ENCODE results near the gene PRKCH.

PRKCH gene

DNA sequence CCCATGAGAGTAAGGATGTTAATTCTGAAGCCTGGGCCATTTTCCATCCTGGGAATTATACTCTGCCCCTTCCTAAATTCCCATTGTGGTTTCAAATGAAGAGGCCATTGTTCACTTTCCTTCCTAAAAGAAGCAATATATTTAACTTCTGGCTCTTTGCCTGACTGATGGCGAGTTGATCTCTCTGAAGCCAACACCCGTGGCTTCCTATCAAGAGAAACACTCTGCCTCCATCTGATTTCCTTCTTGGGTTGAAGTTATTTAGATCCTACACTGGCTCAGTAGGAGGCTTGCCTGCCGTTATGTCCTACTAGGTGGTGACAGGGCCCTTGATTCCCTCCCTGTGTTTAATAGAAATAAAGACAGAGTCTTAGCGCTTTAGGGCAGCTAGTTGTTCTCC is 97.4 kb downstream of the PRKCH start:
- Histone ChIP-seq H3K4me3 (ENCODE audit: low read length, poor library complexity, severe bottlenecking) (peak overlapping the region; percentile 23), H3K9ac (ENCODE audit: low read depth, low read length, poor library complexity, severe bottlenecking) (peak overlapping the region; percentile 44), H3K36me3 (ENCODE audit: insufficient read depth, low read length) (peaks cover 7% of the 10 kb centered on the region; the same call in 1 of the 2 replicates), H3K9me2 (replicated peaks; ENCODE audit: low read depth, low read length) (no peaks in the 10 kb centered on the region), H3K4me2 (ENCODE audit: low read depth, low read length, poor library complexity, severe bottlenecking) (peak overlapping the region; percentile 48), H4K20me1 (ENCODE audit: insufficient read depth, low read length, poor library complexity, severe bottlenecking) (peaks cover 9% of the 10 kb centered on the region), H2AFZ (ENCODE audit: low read length) (no peak overlapping the region), H3K9me3 (ENCODE audit: insufficient read depth, low read depth, low read length) (no peaks in the 10 kb centered on the region; the same call in 1 of the 2 replicates), H3K27me3 (ENCODE audit: insufficient read depth, low read length, poor library complexity, severe bottlenecking) (no peaks in the 10 kb centered on the region), H3K4me1 (ENCODE audit: insufficient read depth, low read length, poor library complexity, severe bottlenecking) (peaks cover 66% of the 10 kb centered on the region), H3K79me2 (ENCODE audit: insufficient read depth, low read length) (peaks cover 100% of the 10 kb centered on the region), H3F3A (ENCODE audit: low read depth) (no peaks in the 10 kb centered on the region)
- TF ChIP-seq EZH2phosphoT487 (IDR thresholded peaks at IDR 0.05; ENCODE audit: borderline replicate concordance), result no peak
- TF ChIP-seq CTCF (conservative IDR thresholded peaks at IDR 0.05; ENCODE audit: low read length), result no peak

GRCh38 chr14:61419201-61419600 is 97.8 kb downstream of the PRKCH start:
- peaks cover 100% of the 10 kb centered on the region for H3K79me2 ChIP-seq (ENCODE audit: insufficient read depth, low read length)
- H3K27me3 ChIP-seq (ENCODE audit: insufficient read depth, low read length, poor library complexity, severe bottlenecking), result no peaks in the 10 kb centered on the region
- no peak for TF ChIP-seq EZH2phosphoT487 (IDR thresholded peaks at IDR 0.05; ENCODE audit: borderline replicate concordance)
- TF ChIP-seq CTCF (conservative IDR thresholded peaks at IDR 0.05; ENCODE audit: low read length), result no peak
- H3K4me2 ChIP-seq (ENCODE audit: low read depth, low read length, poor library complexity, severe bottlenecking), result peak overlapping the region; percentile 48
- H4K20me1 ChIP-seq (ENCODE audit: insufficient read depth, low read length, poor library complexity, severe bottlenecking), result peaks cover 9% of the 10 kb centered on the region
- H3K36me3 ChIP-seq (ENCODE audit: insufficient read depth, low read length), result peaks cover 7% of the 10 kb centered on the region; the same call in 1 of the 2 replicates
- peaks cover 66% of the 10 kb centered on the region for H3K4me1 ChIP-seq (ENCODE audit: insufficient read depth, low read length, poor library complexity, severe bottlenecking)
- no peak overlapping the region for H2AFZ ChIP-seq (ENCODE audit: low read length)
- no peaks in the 10 kb centered on the region; the same call in 1 of the 2 replicates for H3K9me3 ChIP-seq (ENCODE audit: insufficient read depth, low read depth, low read length)
- no peaks in the 10 kb centered on the region for H3K9me2 ChIP-seq (replicated peaks; ENCODE audit: low read depth, low read length)
- H3K4me3 ChIP-seq (ENCODE audit: low read length, poor library complexity, severe bottlenecking), result peak overlapping the region; percentile 23
- no peaks in the 10 kb centered on the region for H3F3A ChIP-seq (ENCODE audit: low read depth)
- H3K9ac ChIP-seq (ENCODE audit: low read depth, low read length, poor library complexity, severe bottlenecking), result peak overlapping the region; percentile 44

- no peaks in the 10 kb centered on the region for H3K27me3 ChIP-seq (ENCODE audit: insufficient read depth, low read length, poor library complexity, severe bottlenecking)
- H3K4me1 ChIP-seq (ENCODE audit: insufficient read depth, low read length, poor library complexity, severe bottlenecking), result peaks cover 58% of the 10 kb centered on the region
- peaks cover 7% of the 10 kb centered on the region; the same call in 1 of the 2 replicates for H3K36me3 ChIP-seq (ENCODE audit: insufficient read depth, low read length)
- no peak overlapping the region for H2AFZ ChIP-seq (ENCODE audit: low read length)
- H4K20me1 ChIP-seq (ENCODE audit: insufficient read depth, low read length, poor library complexity, severe bottlenecking), result peaks cover 9% of the 10 kb centered on the region
- H3K4me3 ChIP-seq (ENCODE audit: low read length, poor library complexity, severe bottlenecking), result no peak overlapping the region
- H3K9me3 ChIP-seq (ENCODE audit: insufficient read depth, low read depth, low read length), result peaks cover 3% of the 10 kb centered on the region; the same call in 1 of the 2 replicates
- H3K9me2 ChIP-seq (replicated peaks; ENCODE audit: low read depth, low read length), result no peaks in the 10 kb centered on the region
- H3K4me2 ChIP-seq (ENCODE audit: low read depth, low read length, poor library complexity, severe bottlenecking), result no peak overlapping the region
- peak overlapping the region; percentile 44 for H3K9ac ChIP-seq (ENCODE audit: low read depth, low read length, poor library complexity, severe bottlenecking)
- no peak for TF ChIP-seq EZH2phosphoT487 (IDR thresholded peaks at IDR 0.05; ENCODE audit: borderline replicate concordance)
- TF ChIP-seq CTCF (conservative IDR thresholded peaks at IDR 0.05; ENCODE audit: low read length), result no peak
- H3F3A ChIP-seq (ENCODE audit: low read depth), result no peaks in the 10 kb centered on the region
- peaks cover 100% of the 10 kb centered on the region for H3K79me2 ChIP-seq (ENCODE audit: insufficient read depth, low read length)
These were observed 98.9 kb downstream of the PRKCH start for GRCh38 chr14:61420326-61420725.

Data from Loucy (cell line).